Endothelial cell of umbilical vein (primary cell): ENCODE data around the gene FADS2. TPM values are rescaled to one million over a fixed set of nuclear protein-coding genes. Genes with fewer than 3 reads are reported as not detected.

ENCODE experiments used
- BruUV-seq: library from RNA; stranded (reverse); fragments of 400-500 nt; replicated peaks from 2 replicates; lab custom pipeline; 2021; lab: Mats Ljungman, UMichigan
- CTCF ChIA-PET: fragments of 300-600, 350-600 bp; sonication (Branson Sonifier 250); formaldehyde crosslinking; loops from one replicate; lab custom pipeline; 2021; ENCODE audit warnings: antibody characterized with exemption, inconsistent platforms; lab: Charles Lee
- POLR2A ChIA-PET: fragments of 300-600, 350-600 bp; sonication (Branson Sonifier 250); formaldehyde crosslinking; loops from one replicate; lab custom pipeline; 2021; ENCODE audit warnings: antibody characterized with exemption, inconsistent platforms; lab: Charles Lee
- DNase-seq: peaks from one replicate; pipeline ENCODE4 v3.0.0-alpha.2; 2011; ENCODE audit warnings: low read depth, low spot score
- FAIRE-seq: peaks from 2 replicates; lab custom pipeline; 2011; peaks lifted over from hg19 to GRCh38; lab: Jason Lieb, UNC
- H2AFZ ChIP-seq: 2 replicates; pipeline ENCODE4 v1.6.0; 2012; ENCODE audit warnings: low read depth, low read length, control low read depth, inconsistent platforms
- H3K27ac ChIP-seq: 2 replicates; pipeline ENCODE4 v1.5.1; 2011; ENCODE audit warnings: low read depth, mild to moderate bottlenecking, control low read depth, low read length, moderate library complexity; ENCODE audit not compliant: insufficient read depth
- H3K27me3 ChIP-seq, 2 experiments: 2 replicates each; pipeline versions ENCODE4 v1.6.0 to v1.6.1; 2011; ENCODE audit warnings: low read length in 2 of 2, mixed read lengths in 1 of 2; ENCODE audit not compliant: control insufficient read depth in 2 of 2, insufficient read depth in 2 of 2
- H3K36me3 ChIP-seq, 2 experiments: 2 replicates in 1 of 2; 3 replicates in 1 of 2; pipeline ENCODE4 v1.5.1; 2011; ENCODE audit warnings: low read length in 2 of 2, mild to moderate bottlenecking in 1 of 2, moderate library complexity in 1 of 2; ENCODE audit not compliant: control insufficient read depth in 2 of 2, insufficient read depth in 2 of 2; ENCODE audit errors: extremely low read depth in 1 of 2
- H3K4me1 ChIP-seq: 3 replicates; pipeline ENCODE4 v1.5.1; 2011; ENCODE audit warnings: mild to moderate bottlenecking, low read length; ENCODE audit not compliant: control insufficient read depth, insufficient read depth; ENCODE audit errors: extremely low read depth
- H3K4me2 ChIP-seq: 2 replicates; pipeline ENCODE4 v1.6.1; 2011; ENCODE audit warnings: low read length, control low read depth, mixed read lengths; ENCODE audit not compliant: insufficient read depth
- H3K4me3 ChIP-seq, 3 experiments: fragments of 200-600 bp in 1 of 3; sonication (generic), shearing (Covaris generic) in 1 of 3; replicated peaks in 1 of 3; 2 replicates each; pipeline ENCODE4 v1.5.1; 2011 to 2016; ENCODE audit warnings: control low read depth in 3 of 3, low read length in 3 of 3, mild to moderate bottlenecking in 2 of 3, inconsistent platforms in 1 of 3, low read depth in 1 of 3, moderate library complexity in 1 of 3; ENCODE audit not compliant: insufficient read depth in 1 of 3
- H3K79me2 ChIP-seq: 2 replicates; pipeline ENCODE4 v1.6.0; 2012; ENCODE audit warnings: low read length, inconsistent platforms; ENCODE audit not compliant: control insufficient read depth, insufficient read depth
- H3K9ac ChIP-seq: replicated peaks from 2 replicates; pipeline ENCODE3; 2011; ENCODE audit warnings: low read length, control low read depth; ENCODE audit not compliant: insufficient read depth; ENCODE audit errors: extremely low read depth
- H3K9me1 ChIP-seq: replicated peaks from 3 replicates; pipeline ENCODE4 v1.6.0; 2011; ENCODE audit warnings: mild to moderate bottlenecking, low read length; ENCODE audit not compliant: control insufficient read depth, insufficient read depth; ENCODE audit errors: extremely low read depth
- H3K9me3 ChIP-seq: replicated peaks from 2 replicates; pipeline ENCODE4 v1.5.1; 2012; ENCODE audit warnings: low read length, inconsistent platforms; ENCODE audit not compliant: control insufficient read depth, insufficient read depth
- H4K20me1 ChIP-seq: replicated peaks from 2 replicates; pipeline ENCODE3; 2011; ENCODE audit warnings: mild to moderate bottlenecking, low read length; ENCODE audit not compliant: control insufficient read depth, insufficient read depth; ENCODE audit errors: extremely low read depth
- CTCF ChIP-seq, 2 donors: IDR thresholded peaks; 1 replicate in 1 of 2; 2 replicates in 1 of 2; pipeline ENCODE4 v1.5.1; 2011; ENCODE audit warnings: low read length in 2 of 2, mild to moderate bottlenecking in 2 of 2, moderate library complexity in 2 of 2, control low read depth in 1 of 2, inconsistent platforms in 1 of 2, low read depth in 1 of 2; ENCODE audit not compliant: insufficient read depth in 1 of 2; ENCODE audit errors: extremely low read depth in 1 of 2
- GATA2 ChIP-seq: IDR thresholded peaks from 2 replicates; pipeline ENCODE4 v1.7.0; 2011; ENCODE audit warnings: low read depth, mild to moderate bottlenecking, moderate library complexity, mixed read lengths, low read length; ENCODE audit not compliant: insufficient read length, insufficient read depth
- JUN ChIP-seq: IDR thresholded peaks from 2 replicates; pipeline ENCODE4 v1.6.1; 2011; ENCODE audit warnings: borderline replicate concordance, low read depth; ENCODE audit not compliant: insufficient read length, insufficient read depth
- dilution Hi-C: fragments of 300-500 bp; cut with MboI; formaldehyde crosslinking; loops from one replicate; pipeline ENCODE4 v1.15.0; 2019; ENCODE audit warnings: low sequenced_read_pairs; ENCODE audit not compliant: extremely low pct_ligation_motif_present
- intact Hi-C: fragments of 100-400 bp; cut with micrococcal nuclease; formaldehyde crosslinking; loops from one replicate; pipeline ENCODE4 v1.10.0; 2022
- polyA plus RNA-seq, 4 experiments: library from polyadenylated mRNA; depleted of rRNA in 3 of 4; stranded (reverse) in 3 of 4; unstranded in 1 of 4; fragments of >200 nt; gene quantifications; 2 replicates each; pipeline versions ENCODE4 v1.2.1 to v1.2.3, GENCODE V29; 2011 to 2012; ENCODE audit warnings: missing spikeins in 1 of 4
- total RNA-seq: library from RNA; stranded (reverse); gene quantifications from 2 replicates; pipeline ENCODE4 v1.2.3, GENCODE V29; 2021

The FADS2 gene
- total and polyA plus RNA-seq, 2 donors (not counting 3 experiments of a cell fraction or from before 2014, with no cell fraction given), result 668 to 898 TPM

DNA sequence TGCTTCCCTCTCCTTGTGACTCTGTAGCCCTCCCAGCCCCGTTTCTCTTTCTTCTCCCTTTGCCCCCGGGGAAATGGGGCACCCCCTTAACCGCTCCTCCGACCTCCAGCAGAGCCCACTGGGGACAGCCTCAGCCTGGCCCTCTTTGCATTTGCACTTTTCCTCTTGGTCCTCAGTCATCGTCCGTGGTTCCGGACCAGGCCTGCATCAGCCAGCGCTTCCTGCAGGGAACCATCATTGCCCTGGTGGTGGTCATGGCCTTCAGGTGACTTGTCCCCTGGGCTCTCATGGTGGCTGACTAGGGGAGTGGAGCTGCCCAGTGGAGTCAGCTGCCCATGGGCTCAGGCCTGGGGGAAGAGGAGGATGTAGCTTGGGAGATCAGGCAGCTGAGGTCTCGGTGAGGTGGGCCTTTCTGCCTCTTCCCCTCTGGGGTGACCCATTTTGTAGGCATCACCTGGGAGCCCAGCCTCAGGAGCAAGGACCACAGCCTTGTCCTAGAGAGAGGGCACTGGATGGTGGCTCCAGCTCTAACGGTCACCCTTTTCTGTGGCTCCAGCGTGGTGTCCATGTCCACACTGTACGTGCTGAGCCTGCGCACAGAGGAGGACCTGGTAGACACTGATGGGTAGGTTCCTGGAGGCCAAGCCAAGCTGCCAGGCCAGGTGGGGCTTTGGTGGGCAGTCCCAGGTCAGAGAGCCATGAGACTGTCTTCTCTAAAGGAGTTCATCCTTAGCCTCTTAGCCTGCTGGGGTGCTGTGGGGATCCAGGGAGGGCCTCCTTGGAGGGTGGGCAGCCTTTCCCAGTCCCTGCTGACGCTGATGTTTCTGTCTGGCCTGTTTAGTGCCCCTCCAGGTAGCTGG lies 48.2 kb upstream of the FADS2 start:
- no peak overlapping the region for H3K4me2 ChIP-seq

More for the DNA sequence above, 48.2 kb upstream of the FADS2 start:
- dilution Hi-C loops, result no loop called here
- Histone ChIP-seq H3K9me3 (no peaks in the 10 kb centered on the region), H3K79me2 (no peaks in the 10 kb centered on the region), H3K9ac (no peak overlapping the region), H3K27ac (no peak overlapping the region), H3K36me3 (peaks cover 0 to 4% of the 10 kb centered on the region in 2 experiments), H4K20me1 (no peaks in the 10 kb centered on the region), H2AFZ (no peak overlapping the region), H3K27me3 (no peaks in the 10 kb centered on the region), H3K9me1 (no peaks in the 10 kb centered on the region), H3K4me3 (no peak overlapping the region), H3K4me1 (no peaks in the 10 kb centered on the region)
- POLR2A ChIA-PET, result interaction anchor here (0.6 kb wide), 1 partner anchor 220 kb away, joined by 5 read pairs; no protein-coding TSS in a partner anchor
- DNase-seq (no peak), FAIRE-seq (no peak)
- no TSS peak for BruUV-seq
- TF ChIP-seq GATA2, result no peak
- no peak for TF ChIP-seq CTCF (IDR thresholded peaks at IDR 0.05; ENCODE audit: extremely low read depth in 1 of 2, insufficient read depth in 1 of 2, low read depth in 1 of 2, low read length in 2 of 2)
- TF ChIP-seq JUN, result no peak
- CTCF ChIA-PET, result interaction anchor here (0.6 to 2.3 kb wide), 6 partner anchors 8 to 119 kb away, joined by 3 to 13 read pairs (median 6); no protein-coding TSS in a partner anchor
- intact Hi-C loops, result no loop called here
